Panc1 (cell line): Measurements from ENCODE around the gene FAM110A.

Experiments
- CTCF ChIP-seq: fragments of 450-650 bp; IDR thresholded peaks from 2 replicates; pipeline ENCODE4 v1.5.1; 2017; ENCODE audit warnings: mild to moderate bottlenecking
- POLR2AphosphoS5 ChIP-seq: IDR thresholded peaks from 2 replicates; pipeline ENCODE4 v1.6.1; 2012; ENCODE audit warnings: mild to moderate bottlenecking, low read depth, low read length, moderate library complexity
- REST ChIP-seq, 2 experiments: IDR thresholded peaks; 2 replicates each; pipeline ENCODE4 v1.6.1; 2011 to 2012; ENCODE audit warnings: low read depth in 2 of 2, control low read depth in 1 of 2, low read length in 1 of 2, mild to moderate bottlenecking in 1 of 2, moderate library complexity in 1 of 2; ENCODE audit not compliant: insufficient read depth in 1 of 2
- SIN3A ChIP-seq: IDR thresholded peaks from 2 replicates; pipeline ENCODE4 v1.6.1; 2012; ENCODE audit warnings: low read depth, mild to moderate bottlenecking, low read length, moderate library complexity, borderline replicate concordance; ENCODE audit not compliant: insufficient read depth
- TCF7L2 ChIP-seq: IDR thresholded peaks from 2 replicates; pipeline ENCODE4 v1.6.1; 2011; ENCODE audit warnings: mild to moderate bottlenecking, low read depth, low read length, inconsistent platforms

GRCh38 chr20:859751-860231 lies 26.3 kb downstream of the FAM110A start:
- TF ChIP-seq CTCF (no peak), POLR2AphosphoS5 (no peak), REST (IDR thresholded peaks at IDR 0.05; ENCODE audit: insufficient read depth in 1 of 2, low read depth in 2 of 2, low read length in 1 of 2) (no peak), SIN3A (no peak), TCF7L2 (no peak)
